ENCODE measurements around the gene RPGRIP1L. TPM values are rescaled to one million over a fixed set of nuclear protein-coding genes. Genes with fewer than 3 reads are reported as not detected.

The RPGRIP1L gene
- total RNA-seq, 5 donors from 2014 or later (not counting 1 experiment from before 2014, with no cell fraction given), result 3.7 to 5.6 (median 3.8) TPM

DNA sequence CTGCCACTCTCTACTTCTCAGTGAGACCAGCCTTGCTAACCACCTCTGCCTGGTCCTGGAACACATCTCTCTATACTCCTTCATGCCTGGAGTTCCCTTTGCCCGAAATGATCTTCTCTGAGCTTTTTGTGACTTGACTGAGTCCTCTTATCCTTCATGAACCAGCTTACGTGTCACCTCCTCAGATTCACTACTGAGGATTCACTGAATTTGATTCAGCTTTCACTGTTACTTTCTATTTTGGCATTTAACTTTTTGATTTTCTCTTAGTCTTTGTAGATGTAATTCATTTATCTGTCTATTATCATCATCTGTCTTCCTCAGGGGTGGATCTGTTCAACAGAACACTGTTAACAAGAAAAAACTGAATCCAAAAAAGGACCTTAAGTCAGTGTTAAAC lies 95.6 kb downstream of the RPGRIP1L start:
- no peaks in the 10 kb centered on the region for H3K9me3 Mint-ChIP-seq
- peaks cover 30% of the 10 kb centered on the region for H3K36me3 Mint-ChIP-seq
- no peak overlapping the region for H3K4me3 Mint-ChIP-seq
- H3K27ac ChIP-seq (ENCODE audit: low read length), result no peak overlapping the region
- 92% methylated on average over 2 of the region's 2 CpGs for WGBS (ENCODE audit: insufficient coverage)
- no peak overlapping the region for H3K4me3 ChIP-seq (ENCODE audit: control insufficient read depth in 1 of 2, extremely low read depth in 1 of 2, low read length in 1 of 2)
- ATAC-seq (replicated peaks in 1 of 4), result no peak
- no peaks in the 10 kb centered on the region for H3K9me3 ChIP-seq
- no peaks in the 10 kb centered on the region for H3K27me3 ChIP-seq (replicated peaks in 1 of 2; ENCODE audit: control insufficient read depth in 2 of 2, extremely low read depth in 1 of 2, insufficient read depth in 2 of 2, low read length in 1 of 2)
- H3K27me3 Mint-ChIP-seq, result no peaks in the 10 kb centered on the region
- CTCF ChIA-PET, result no interaction called here
- no peaks in the 10 kb centered on the region for H3K36me3 ChIP-seq (ENCODE audit: control insufficient read depth in 2 of 2, extremely low read depth in 1 of 2, insufficient read depth in 1 of 2, low read length in 1 of 2)
- H3K27ac Mint-ChIP-seq, result no peak overlapping the region
- H3K4me1 Mint-ChIP-seq, result no peaks in the 10 kb centered on the region
- DNase-seq, result no peak
- POLR2A ChIA-PET, result no interaction called here
- no peaks in the 10 kb centered on the region for H3K4me1 ChIP-seq (ENCODE audit: control insufficient read depth in 1 of 2, extremely low read depth in 1 of 2, insufficient read depth in 2 of 2, low read length in 2 of 2)

DNA sequence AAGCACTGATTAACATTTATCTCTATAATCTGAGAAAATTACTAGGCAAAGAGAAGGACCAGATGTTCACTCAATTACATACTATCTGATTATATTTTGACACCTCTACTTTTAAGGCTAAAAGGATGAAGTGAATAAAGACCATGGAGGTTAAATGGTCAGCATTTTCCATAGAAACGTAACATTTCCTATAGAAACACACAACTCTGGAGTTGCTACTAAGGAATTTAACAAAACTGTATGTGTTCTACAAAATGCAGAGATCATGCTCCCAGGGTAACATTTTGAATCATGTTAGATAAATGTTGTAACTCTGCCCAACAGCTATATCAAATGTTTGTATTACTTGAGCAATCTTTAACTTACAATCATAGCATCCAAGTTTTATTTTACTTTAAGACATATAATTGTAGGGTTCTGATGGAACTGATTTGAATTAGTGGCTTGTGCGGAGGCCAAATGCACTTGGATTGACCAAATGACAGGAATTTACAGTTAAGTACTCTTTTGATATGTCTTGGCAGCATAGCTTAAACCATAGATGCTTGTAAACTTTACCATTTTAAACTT lies 97.7 kb downstream of the RPGRIP1L start:
- no peaks in the 10 kb centered on the region for H3K9me3 ChIP-seq
- H3K27me3 Mint-ChIP-seq, result no peaks in the 10 kb centered on the region
- no peaks in the 10 kb centered on the region for H3K4me1 Mint-ChIP-seq
- DNase-seq, result no peak
- no peak for ATAC-seq (replicated peaks in 1 of 4)
- ChIA-PET POLR2A (no interaction called here), CTCF (no interaction called here)
- H3K27ac ChIP-seq (ENCODE audit: low read length), result no peak overlapping the region
- no peaks in the 10 kb centered on the region for H3K27me3 ChIP-seq (replicated peaks in 1 of 2; ENCODE audit: control insufficient read depth in 2 of 2, extremely low read depth in 1 of 2, insufficient read depth in 2 of 2, low read length in 1 of 2)
- H3K36me3 ChIP-seq (ENCODE audit: control insufficient read depth in 2 of 2, extremely low read depth in 1 of 2, insufficient read depth in 1 of 2, low read length in 1 of 2), result no peaks in the 10 kb centered on the region
- H3K4me3 ChIP-seq (ENCODE audit: control insufficient read depth in 1 of 2, extremely low read depth in 1 of 2, low read length in 1 of 2), result no peak overlapping the region
- no peaks in the 10 kb centered on the region for H3K9me3 Mint-ChIP-seq
- H3K36me3 Mint-ChIP-seq, result peaks cover 39% of the 10 kb centered on the region
- WGBS (ENCODE audit: insufficient coverage), result no CpG with 5 or more reads among the region's 2 CpGs
- H3K27ac Mint-ChIP-seq, result no peak overlapping the region
- H3K4me1 ChIP-seq (ENCODE audit: control insufficient read depth in 1 of 2, extremely low read depth in 1 of 2, insufficient read depth in 2 of 2, low read length in 2 of 2), result no peaks in the 10 kb centered on the region
- H3K4me3 Mint-ChIP-seq, result no peak overlapping the region

DNA sequence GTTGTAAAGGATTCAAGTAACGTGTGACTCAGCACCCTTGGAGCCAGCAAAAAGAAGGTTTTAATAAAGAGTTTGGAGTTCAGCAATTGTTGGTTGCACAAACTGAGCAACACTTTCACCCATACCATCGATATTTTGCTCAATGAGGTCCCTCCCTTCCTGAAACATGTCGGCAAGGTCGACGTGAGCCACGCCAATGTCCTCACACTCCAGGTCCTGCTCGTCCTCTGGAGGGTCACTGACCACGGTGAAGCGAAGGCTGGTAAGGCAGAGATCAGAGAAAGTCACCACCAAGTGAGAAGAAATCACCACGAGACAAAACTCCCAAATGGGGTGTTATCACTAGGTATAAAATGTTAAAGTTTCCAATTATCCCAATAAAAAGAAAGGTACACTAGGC lies 98.3 kb downstream of the RPGRIP1L start:
- DNase-seq (no peak), ATAC-seq (replicated peaks in 1 of 4) (no peak)
- Histone ChIP-seq H3K27me3 (replicated peaks in 1 of 2; ENCODE audit: control insufficient read depth in 2 of 2, extremely low read depth in 1 of 2, insufficient read depth in 2 of 2, low read length in 1 of 2) (no peaks in the 10 kb centered on the region), H3K4me1 (ENCODE audit: control insufficient read depth in 1 of 2, extremely low read depth in 1 of 2, insufficient read depth in 2 of 2, low read length in 2 of 2) (no peaks in the 10 kb centered on the region), H3K36me3 (ENCODE audit: control insufficient read depth in 2 of 2, extremely low read depth in 1 of 2, insufficient read depth in 1 of 2, low read length in 1 of 2) (no peaks in the 10 kb centered on the region), H3K4me3 (ENCODE audit: control insufficient read depth in 1 of 2, extremely low read depth in 1 of 2, low read length in 1 of 2) (no peak overlapping the region), H3K27ac (ENCODE audit: low read length) (no peak overlapping the region), H3K9me3 (no peaks in the 10 kb centered on the region)
- no peaks in the 10 kb centered on the region for H3K9me3 Mint-ChIP-seq
- no peak overlapping the region for H3K4me3 Mint-ChIP-seq
- H3K4me1 Mint-ChIP-seq, result no peaks in the 10 kb centered on the region
- H3K36me3 Mint-ChIP-seq, result peaks cover 35% of the 10 kb centered on the region
- POLR2A ChIA-PET, result interaction anchor here in 1 of 2 donors (0.7 kb wide), 1 partner anchor 177 kb away, joined by 7 read pairs; no protein-coding TSS in a partner anchor
- H3K27ac Mint-ChIP-seq, result no peak overlapping the region
- WGBS (ENCODE audit: insufficient coverage), result 86% methylated on average over 6 of the region's 10 CpGs
- H3K27me3 Mint-ChIP-seq, result no peaks in the 10 kb centered on the region
- CTCF ChIA-PET, result no interaction called here

GRCh38 chr16:53601961-53602360 lies 101.7 kb downstream of the RPGRIP1L start:
- no peaks in the 10 kb centered on the region for H3K9me3 ChIP-seq
- DNase-seq (no peak), ATAC-seq (replicated peaks in 1 of 4) (no peak)
- no peak overlapping the region for H3K4me3 ChIP-seq (ENCODE audit: control insufficient read depth in 1 of 2, extremely low read depth in 1 of 2, low read length in 1 of 2)
- Mint-ChIP-seq H3K9me3 (no peaks in the 10 kb centered on the region), H3K4me3 (no peak overlapping the region), H3K4me1 (no peaks in the 10 kb centered on the region), H3K27me3 (no peaks in the 10 kb centered on the region), H3K36me3 (peaks cover 41% of the 10 kb centered on the region), H3K27ac (no peak overlapping the region)
- POLR2A ChIA-PET, result no interaction called here
- no peak overlapping the region for H3K27ac ChIP-seq (ENCODE audit: low read length)
- CTCF ChIA-PET, result interaction anchor here in 1 of 2 donors (0.7 kb wide), 1 partner anchor 52 kb away, joined by 3 read pairs; no protein-coding TSS in a partner anchor
- 100% methylated on average over 2 of the region's 4 CpGs for WGBS (ENCODE audit: insufficient coverage)
- H3K27me3 ChIP-seq (replicated peaks in 1 of 2; ENCODE audit: control insufficient read depth in 2 of 2, extremely low read depth in 1 of 2, insufficient read depth in 2 of 2, low read length in 1 of 2), result no peaks in the 10 kb centered on the region
- no peaks in the 10 kb centered on the region for H3K36me3 ChIP-seq (ENCODE audit: control insufficient read depth in 2 of 2, extremely low read depth in 1 of 2, insufficient read depth in 1 of 2, low read length in 1 of 2)
- H3K4me1 ChIP-seq (ENCODE audit: control insufficient read depth in 1 of 2, extremely low read depth in 1 of 2, insufficient read depth in 2 of 2, low read length in 2 of 2), result no peaks in the 10 kb centered on the region

DNA sequence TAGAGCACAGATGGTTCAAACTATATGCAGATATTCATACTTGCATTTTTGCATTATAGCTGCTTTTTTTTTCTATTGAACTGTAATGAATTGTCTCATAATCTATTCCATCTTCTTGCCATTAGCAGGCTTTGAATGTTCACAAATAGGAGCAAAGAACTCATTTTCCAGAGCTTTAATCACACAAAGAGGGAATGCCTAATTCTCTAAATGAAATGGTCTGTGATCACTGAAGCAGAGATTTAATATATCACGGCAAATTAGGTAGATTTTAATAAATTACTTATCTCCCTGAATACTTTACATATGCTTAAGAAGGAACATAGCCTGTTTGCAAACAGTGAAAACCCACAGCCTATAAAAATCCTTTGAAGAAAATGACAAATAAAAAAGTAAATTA lies 103.0 kb downstream of the RPGRIP1L start:
- Histone ChIP-seq H3K4me1 (ENCODE audit: control insufficient read depth in 1 of 2, extremely low read depth in 1 of 2, insufficient read depth in 2 of 2, low read length in 2 of 2) (no peaks in the 10 kb centered on the region), H3K4me3 (ENCODE audit: control insufficient read depth in 1 of 2, extremely low read depth in 1 of 2, low read length in 1 of 2) (no peak overlapping the region), H3K27me3 (replicated peaks in 1 of 2; ENCODE audit: control insufficient read depth in 2 of 2, extremely low read depth in 1 of 2, insufficient read depth in 2 of 2, low read length in 1 of 2) (no peaks in the 10 kb centered on the region), H3K36me3 (ENCODE audit: control insufficient read depth in 2 of 2, extremely low read depth in 1 of 2, insufficient read depth in 1 of 2, low read length in 1 of 2) (no peaks in the 10 kb centered on the region), H3K27ac (ENCODE audit: low read length) (no peak overlapping the region), H3K9me3 (no peaks in the 10 kb centered on the region)
- Mint-ChIP-seq H3K9me3 (peaks cover 0 to 11% (median 3%) of the 10 kb centered on the region in 3 donors), H3K36me3 (peaks cover 41% of the 10 kb centered on the region), H3K4me3 (no peak overlapping the region), H3K27me3 (no peaks in the 10 kb centered on the region), H3K27ac (no peak overlapping the region), H3K4me1 (no peaks in the 10 kb centered on the region)
- ChIA-PET POLR2A (no interaction called here), CTCF (no interaction called here)
- ATAC-seq (replicated peaks in 1 of 4) (no peak), DNase-seq (no peak)
- WGBS (ENCODE audit: insufficient coverage), result no CpG with 5 or more reads among the region's 1 CpG

DNA sequence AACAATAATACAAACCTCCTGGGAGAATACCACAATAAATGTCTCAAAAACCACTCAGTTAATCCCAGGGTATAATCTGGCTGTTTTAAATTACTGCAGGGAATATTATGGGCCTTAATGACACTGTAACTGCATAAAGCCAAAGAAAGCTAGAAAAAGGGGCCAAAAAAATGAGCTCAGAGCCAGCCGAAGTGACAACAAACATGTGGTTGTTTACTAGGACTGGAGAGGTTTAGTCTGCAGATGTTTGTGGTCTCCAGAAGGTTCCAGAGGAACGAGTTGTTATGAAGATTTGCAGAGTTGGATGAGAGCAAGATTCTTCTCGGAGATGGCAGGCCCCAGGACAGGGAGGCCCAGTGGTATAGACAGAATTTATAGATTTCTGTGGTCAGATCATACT lies 103.5 kb downstream of the RPGRIP1L start:
- Histone ChIP-seq H3K9me3 (no peaks in the 10 kb centered on the region), H3K4me3 (ENCODE audit: control insufficient read depth in 1 of 2, extremely low read depth in 1 of 2, low read length in 1 of 2) (no peak overlapping the region), H3K27ac (ENCODE audit: low read length) (no peak overlapping the region), H3K27me3 (replicated peaks in 1 of 2; ENCODE audit: control insufficient read depth in 2 of 2, extremely low read depth in 1 of 2, insufficient read depth in 2 of 2, low read length in 1 of 2) (no peaks in the 10 kb centered on the region), H3K36me3 (ENCODE audit: control insufficient read depth in 2 of 2, extremely low read depth in 1 of 2, insufficient read depth in 1 of 2, low read length in 1 of 2) (no peaks in the 10 kb centered on the region), H3K4me1 (ENCODE audit: control insufficient read depth in 1 of 2, extremely low read depth in 1 of 2, insufficient read depth in 2 of 2, low read length in 2 of 2) (no peaks in the 10 kb centered on the region)
- WGBS (ENCODE audit: insufficient coverage), result 90% methylated on average over 2 of the region's 3 CpGs
- CTCF ChIA-PET, result no interaction called here
- Mint-ChIP-seq H3K27me3 (no peaks in the 10 kb centered on the region), H3K4me1 (no peaks in the 10 kb centered on the region), H3K36me3 (peaks cover 38% of the 10 kb centered on the region), H3K4me3 (no peak overlapping the region), H3K27ac (no peak overlapping the region), H3K9me3 (peaks cover 3 to 16% (median 8%) of the 10 kb centered on the region in 3 donors)
- ATAC-seq (replicated peaks in 1 of 4) (no peak), DNase-seq (no peak)
- POLR2A ChIA-PET, result no interaction called here

DNA sequence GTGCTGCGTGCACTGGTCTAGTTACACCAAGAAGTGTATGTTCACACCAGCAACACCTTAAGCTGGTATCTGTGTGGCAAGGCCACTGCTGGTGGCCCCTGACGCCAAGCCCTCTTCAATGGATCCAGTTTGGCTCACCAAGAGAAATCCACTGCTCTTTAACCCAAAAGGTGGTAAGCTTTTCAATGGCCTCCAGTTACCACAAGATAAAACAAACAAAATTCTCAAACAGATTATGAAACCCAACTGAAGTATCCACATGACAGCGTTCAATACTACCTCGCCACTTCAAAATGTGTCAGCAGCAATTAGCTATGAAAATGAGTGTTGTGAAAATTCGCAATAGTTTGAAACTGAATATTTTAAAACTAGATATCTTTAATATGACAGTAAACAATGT lies 104.1 kb downstream of the RPGRIP1L start:
- Mint-ChIP-seq H3K27me3 (no peaks in the 10 kb centered on the region), H3K4me3 (no peak overlapping the region), H3K36me3 (peaks cover 36% of the 10 kb centered on the region), H3K4me1 (no peaks in the 10 kb centered on the region), H3K27ac (no peak overlapping the region), H3K9me3 (peaks cover 4 to 16% (median 13%) of the 10 kb centered on the region in 3 donors)
- H3K4me3 ChIP-seq (ENCODE audit: control insufficient read depth in 1 of 2, extremely low read depth in 1 of 2, low read length in 1 of 2), result no peak overlapping the region
- ChIA-PET POLR2A (no interaction called here), CTCF (no interaction called here)
- DNase-seq (no peak), ATAC-seq (replicated peaks in 1 of 4) (no peak)
- H3K27me3 ChIP-seq (replicated peaks in 1 of 2; ENCODE audit: control insufficient read depth in 2 of 2, extremely low read depth in 1 of 2, insufficient read depth in 2 of 2, low read length in 1 of 2), result no peaks in the 10 kb centered on the region
- H3K9me3 ChIP-seq, result no peaks in the 10 kb centered on the region
- H3K4me1 ChIP-seq (ENCODE audit: control insufficient read depth in 1 of 2, extremely low read depth in 1 of 2, insufficient read depth in 2 of 2, low read length in 2 of 2), result no peaks in the 10 kb centered on the region
- no peaks in the 10 kb centered on the region for H3K36me3 ChIP-seq (ENCODE audit: control insufficient read depth in 2 of 2, extremely low read depth in 1 of 2, insufficient read depth in 1 of 2, low read length in 1 of 2)
- H3K27ac ChIP-seq (ENCODE audit: low read length), result no peak overlapping the region
- WGBS (ENCODE audit: insufficient coverage), result 95% methylated on average over 2 of the region's 5 CpGs
